ENCODE measurements around the gene OSBPL3. TPM values are rescaled to one million over a fixed set of nuclear protein-coding genes. Genes with fewer than 3 reads are reported as not detected.

Gene OSBPL3
- total RNA-seq, 1 donor from 2014 or later, result 35.2 TPM

- DNase-seq (ENCODE audit: low read depth), result no peak
Observed at GRCh38 chr7:24754906-24755506, 225.0 kb downstream of the OSBPL3 start.

GRCh38 chr7:24752073-24752800, 227.7 kb downstream of the OSBPL3 start:
- Histone ChIP-seq H3K36me3 (ENCODE audit: control insufficient read depth, insufficient read depth, low read length) (no peaks in the 10 kb centered on the region), H3K27me3 (ENCODE audit: control insufficient read depth, insufficient read depth, low read length) (no peaks in the 10 kb centered on the region), H3K4me3 (ENCODE audit: low read depth, low read length) (no peak overlapping the region)
- no peak for TF ChIP-seq CTCF (IDR thresholded peaks at IDR 0.05; ENCODE audit: insufficient read depth, low read length, poor library complexity, severe bottlenecking)
- DNase-seq (ENCODE audit: low read depth), result no peak

More at GRCh38 chr7:24754906-24755506, 225.0 kb downstream of the OSBPL3 start:
- Histone ChIP-seq H3K4me3 (ENCODE audit: low read depth, low read length) (no peak overlapping the region), H3K36me3 (ENCODE audit: control insufficient read depth, insufficient read depth, low read length) (no peaks in the 10 kb centered on the region), H3K27me3 (ENCODE audit: control insufficient read depth, insufficient read depth, low read length) (no peaks in the 10 kb centered on the region)
- no peak for TF ChIP-seq CTCF (IDR thresholded peaks at IDR 0.05; ENCODE audit: insufficient read depth, low read length, poor library complexity, severe bottlenecking)

- Histone ChIP-seq H3K4me3 (ENCODE audit: low read depth, low read length) (no peak overlapping the region), H3K27me3 (ENCODE audit: control insufficient read depth, insufficient read depth, low read length) (no peaks in the 10 kb centered on the region), H3K36me3 (ENCODE audit: control insufficient read depth, insufficient read depth, low read length) (peaks cover 1% of the 10 kb centered on the region)
- no peak for TF ChIP-seq CTCF (IDR thresholded peaks at IDR 0.05; ENCODE audit: insufficient read depth, low read length, poor library complexity, severe bottlenecking)
- DNase-seq (ENCODE audit: low read depth), result no peak
Observed at GRCh38 chr7:24751484-24751883, 228.5 kb downstream of the OSBPL3 start.

DNA sequence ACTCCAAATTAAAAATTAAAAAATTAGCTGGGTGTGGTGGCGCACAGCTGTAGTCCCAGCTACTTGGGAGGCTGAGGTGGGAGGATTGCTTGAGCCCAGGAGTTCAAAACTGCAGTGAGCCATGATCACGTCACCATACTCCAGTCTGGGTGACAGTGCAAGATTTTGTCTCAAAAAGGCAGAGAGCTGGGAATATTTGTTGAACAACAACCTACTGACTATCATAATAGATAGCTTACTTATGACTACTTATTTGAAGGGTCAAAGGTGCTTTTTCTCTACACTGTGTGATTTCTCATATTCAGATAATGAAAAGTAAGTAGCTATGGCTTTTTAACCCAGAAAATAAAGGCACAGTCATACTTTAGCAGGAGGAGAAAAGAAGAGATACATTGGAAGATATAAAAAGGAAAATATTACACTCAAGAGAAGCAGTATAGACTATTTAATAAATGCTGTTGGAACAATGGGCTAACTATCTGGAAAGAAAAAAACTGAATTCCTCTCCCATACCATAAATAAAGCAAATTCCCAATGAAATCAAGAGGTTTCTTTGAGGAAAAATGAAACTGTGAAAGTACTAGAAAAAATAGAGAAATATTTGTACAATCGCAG, 229.4 kb downstream of the OSBPL3 start:
- no peaks in the 10 kb centered on the region for H3K27me3 ChIP-seq (ENCODE audit: control insufficient read depth, insufficient read depth, low read length)
- H3K36me3 ChIP-seq (ENCODE audit: control insufficient read depth, insufficient read depth, low read length), result peaks cover 1% of the 10 kb centered on the region
- TF ChIP-seq CTCF (IDR thresholded peaks at IDR 0.05; ENCODE audit: insufficient read depth, low read length, poor library complexity, severe bottlenecking), result no peak
- no peak for DNase-seq (ENCODE audit: low read depth)
- H3K4me3 ChIP-seq (ENCODE audit: low read depth, low read length), result no peak overlapping the region

DNA sequence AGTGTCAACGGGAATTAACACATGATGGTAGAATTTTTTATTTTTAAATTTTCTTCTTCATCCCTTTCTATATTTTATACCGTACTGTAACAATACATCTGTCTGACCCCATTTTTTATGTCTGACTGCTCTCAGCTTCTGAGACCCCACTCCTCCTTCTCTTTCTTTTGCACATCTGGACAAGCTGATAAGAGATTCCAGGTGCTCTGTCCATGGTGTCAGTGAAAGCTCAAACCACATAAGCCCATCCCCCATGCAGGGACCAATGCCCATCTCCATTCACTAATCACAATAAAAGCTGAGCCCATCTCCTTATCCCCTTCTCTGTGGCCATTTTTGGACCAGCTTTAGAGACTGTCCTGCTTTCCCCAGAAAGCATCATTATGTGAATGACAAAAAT, 231.5 kb downstream of the OSBPL3 start:
- no peak for DNase-seq (ENCODE audit: low read depth)
- Histone ChIP-seq H3K36me3 (ENCODE audit: control insufficient read depth, insufficient read depth, low read length) (peaks cover 1% of the 10 kb centered on the region), H3K4me3 (ENCODE audit: low read depth, low read length) (no peak overlapping the region), H3K27me3 (ENCODE audit: control insufficient read depth, insufficient read depth, low read length) (no peaks in the 10 kb centered on the region)
- no peak for TF ChIP-seq CTCF (IDR thresholded peaks at IDR 0.05; ENCODE audit: insufficient read depth, low read length, poor library complexity, severe bottlenecking)

Other genes with a start within 250 kb of the OSBPL3 start
- 72.3 and 84.8 TPM in 2 replicates for gene GSDME, start 222.7 kb downstream of the OSBPL3 start, total RNA-seq
- 70.7 and 71.3 TPM in 2 replicates for gene CYCS, start 145.1 kb upstream of the OSBPL3 start, total RNA-seq
- not detected in 2 replicates for gene NPVF, start 248.3 kb upstream of the OSBPL3 start, total RNA-seq